ENCODE data around the gene CEP41. TPM values are rescaled to one million over a fixed set of nuclear protein-coding genes. Genes with fewer than 3 reads are reported as not detected.

The CEP41 gene
- total RNA-seq, 1 donor, result 9.8 TPM

GRCh38 chr7:130369110-130369711 is 71.6 kb downstream of the CEP41 start:
- Histone ChIP-seq H3K9me3 (ENCODE audit: low read depth, low read length) (no peaks in the 10 kb centered on the region), H3K4me2 (ENCODE audit: insufficient read depth, low read length) (peak overlapping the region; percentile 64), H3K36me3 (ENCODE audit: insufficient read depth, low read length) (no peaks in the 10 kb centered on the region), H3K79me2 (ENCODE audit: insufficient read depth, low read length) (no peaks in the 10 kb centered on the region), H2AFZ (ENCODE audit: low read length) (peak overlapping the region; percentile 39), H4K20me1 (ENCODE audit: insufficient read depth, low read length) (no peaks in the 10 kb centered on the region), H3K27ac (ENCODE audit: low read depth, low read length) (peak overlapping the region; percentile 80), H3K4me3 (ENCODE audit: insufficient read depth, low read length) (no peak overlapping the region), H3K27me3 (ENCODE audit: insufficient read depth, low read length) (no peaks in the 10 kb centered on the region), H3K4me1 (ENCODE audit: insufficient read depth, low read length) (peaks cover 69% of the 10 kb centered on the region)
- no peak for TF ChIP-seq CTCF (IDR thresholded peaks at IDR 0.05; ENCODE audit: extremely low read depth, low read depth, low read length)
- peak; percentile 87 for DNase-seq (ENCODE audit: insufficient read length, low spot score, missing footprints)

DNA sequence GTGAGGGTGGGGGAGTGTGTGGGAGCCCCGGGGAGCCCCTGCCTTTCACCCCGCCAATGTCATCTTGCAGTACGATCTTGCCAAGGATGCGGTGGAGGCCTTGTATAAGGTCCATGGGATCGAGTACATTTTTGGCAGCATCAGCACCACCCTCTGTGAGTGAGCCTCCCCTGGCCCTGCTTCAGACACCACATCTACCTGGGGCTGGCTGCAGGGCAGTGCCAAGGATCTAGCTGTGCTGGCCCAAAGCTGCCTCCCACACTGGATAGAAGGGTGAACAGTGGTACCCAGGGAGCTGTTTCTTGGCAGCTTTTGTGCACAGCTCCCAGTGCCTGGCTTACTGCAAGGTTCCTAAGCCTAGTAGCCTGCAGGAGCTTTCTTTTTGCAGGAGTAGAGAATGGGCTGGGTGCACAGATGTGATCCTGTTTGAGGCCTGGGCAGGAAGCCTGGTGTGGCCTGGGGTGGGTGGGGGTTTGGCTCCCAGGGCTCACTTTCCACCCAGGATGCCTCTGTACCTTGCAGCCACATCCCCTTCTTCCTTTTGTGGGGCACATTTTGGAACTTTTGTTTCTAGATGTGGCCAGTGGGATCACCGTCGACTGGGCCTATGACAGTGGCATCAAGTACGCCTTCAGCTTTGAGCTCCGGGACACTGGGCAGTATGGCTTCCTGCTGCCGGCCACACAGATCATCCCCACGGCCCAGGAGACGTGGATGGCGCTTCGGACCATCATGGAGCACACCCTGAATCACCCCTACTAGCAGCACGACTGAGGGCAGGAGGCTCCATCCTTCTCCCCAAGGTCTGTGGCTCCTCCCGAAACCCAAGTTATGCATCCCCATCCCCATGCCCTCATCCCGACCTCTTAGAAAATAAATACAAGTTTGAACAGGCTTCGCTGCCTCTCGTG is 72.7 kb downstream of the CEP41 start:
- DNase-seq (ENCODE audit: insufficient read length, low spot score, missing footprints), result no peak
- no peak overlapping the region for H3K4me2 ChIP-seq (ENCODE audit: insufficient read depth, low read length)
- H3K27ac ChIP-seq (ENCODE audit: low read depth, low read length), result no peak overlapping the region
- H3K36me3 ChIP-seq (ENCODE audit: insufficient read depth, low read length), result no peaks in the 10 kb centered on the region
- no peak for TF ChIP-seq CTCF (IDR thresholded peaks at IDR 0.05; ENCODE audit: extremely low read depth, low read depth, low read length)
- no peak overlapping the region for H3K4me3 ChIP-seq (ENCODE audit: insufficient read depth, low read length)
- H4K20me1 ChIP-seq (ENCODE audit: insufficient read depth, low read length), result no peaks in the 10 kb centered on the region
- H3K9me3 ChIP-seq (ENCODE audit: low read depth, low read length), result no peaks in the 10 kb centered on the region
- peaks cover 66% of the 10 kb centered on the region for H3K4me1 ChIP-seq (ENCODE audit: insufficient read depth, low read length)
- H2AFZ ChIP-seq (ENCODE audit: low read length), result no peak overlapping the region
- H3K27me3 ChIP-seq (ENCODE audit: insufficient read depth, low read length), result no peaks in the 10 kb centered on the region
- no peaks in the 10 kb centered on the region for H3K79me2 ChIP-seq (ENCODE audit: insufficient read depth, low read length)

DNA sequence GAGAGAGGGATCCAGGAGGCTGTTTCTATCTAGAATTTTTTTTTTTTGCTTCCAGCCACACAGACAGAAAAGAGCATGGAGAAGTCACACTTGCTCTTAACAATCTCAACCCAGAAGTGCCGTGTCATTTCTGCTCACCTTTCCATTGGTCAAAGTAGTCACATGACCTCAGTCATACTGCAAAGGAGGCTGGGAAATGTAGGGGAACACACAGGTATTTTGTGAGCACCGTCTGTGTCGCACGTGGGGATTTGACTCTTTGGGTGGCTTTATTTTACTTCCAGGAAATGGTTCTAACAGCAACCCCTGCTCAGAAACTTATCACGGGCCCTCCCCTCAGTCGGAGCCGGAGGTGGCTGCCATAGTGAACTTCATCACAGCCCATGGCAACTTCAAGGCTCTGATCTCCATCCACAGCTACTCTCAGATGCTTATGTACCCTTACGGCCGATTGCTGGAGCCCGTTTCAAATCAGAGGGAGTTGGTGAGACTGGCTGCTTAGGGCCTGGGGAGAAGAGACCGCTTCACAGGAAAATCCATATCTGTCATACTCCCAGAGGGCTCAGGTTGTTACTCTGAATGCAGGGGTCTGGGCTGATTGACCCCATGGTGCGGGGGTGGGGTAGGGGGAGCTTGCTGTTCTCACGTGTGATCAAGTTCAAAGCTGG is 73.6 kb downstream of the CEP41 start:
- Histone ChIP-seq H2AFZ (ENCODE audit: low read length) (no peak overlapping the region), H3K36me3 (ENCODE audit: insufficient read depth, low read length) (no peaks in the 10 kb centered on the region), H4K20me1 (ENCODE audit: insufficient read depth, low read length) (no peaks in the 10 kb centered on the region), H3K27me3 (ENCODE audit: insufficient read depth, low read length) (no peaks in the 10 kb centered on the region), H3K4me3 (ENCODE audit: insufficient read depth, low read length) (no peak overlapping the region), H3K4me2 (ENCODE audit: insufficient read depth, low read length) (no peak overlapping the region), H3K27ac (ENCODE audit: low read depth, low read length) (no peak overlapping the region), H3K79me2 (ENCODE audit: insufficient read depth, low read length) (no peaks in the 10 kb centered on the region), H3K9me3 (ENCODE audit: low read depth, low read length) (no peaks in the 10 kb centered on the region), H3K4me1 (ENCODE audit: insufficient read depth, low read length) (peaks cover 59% of the 10 kb centered on the region)
- TF ChIP-seq CTCF (IDR thresholded peaks at IDR 0.05; ENCODE audit: extremely low read depth, low read depth, low read length), result no peak
- DNase-seq (ENCODE audit: insufficient read length, low spot score, missing footprints), result peak; percentile 44

DNA sequence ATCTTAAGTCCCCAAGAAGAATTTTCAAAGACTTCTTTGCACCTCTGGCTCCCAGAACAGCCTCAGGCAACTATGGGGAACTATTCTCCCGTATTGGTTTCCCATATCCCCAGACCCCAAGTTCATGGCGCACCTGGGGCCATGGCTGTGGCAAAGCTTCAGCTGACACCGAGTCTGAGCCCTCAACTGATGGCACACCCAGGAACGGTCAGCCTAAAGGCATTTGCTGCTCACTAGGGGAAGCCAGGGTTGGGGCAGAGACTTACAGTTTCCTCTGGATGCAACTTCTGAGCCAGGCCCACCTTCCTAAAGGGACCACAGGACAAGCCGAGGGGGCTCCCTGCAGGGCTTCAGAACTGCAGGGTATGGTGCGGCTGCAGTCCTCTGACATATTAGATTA is 74.3 kb downstream of the CEP41 start:
- no peaks in the 10 kb centered on the region for H3K9me3 ChIP-seq (ENCODE audit: low read depth, low read length)
- H3K4me1 ChIP-seq (ENCODE audit: insufficient read depth, low read length), result peaks cover 57% of the 10 kb centered on the region
- no peak for TF ChIP-seq CTCF (IDR thresholded peaks at IDR 0.05; ENCODE audit: extremely low read depth, low read depth, low read length)
- H3K27ac ChIP-seq (ENCODE audit: low read depth, low read length), result peak overlapping the region; percentile 4
- H3K4me2 ChIP-seq (ENCODE audit: insufficient read depth, low read length), result peak overlapping the region; percentile 6
- peak; percentile 34 for DNase-seq (ENCODE audit: insufficient read length, low spot score, missing footprints)
- H3K36me3 ChIP-seq (ENCODE audit: insufficient read depth, low read length), result no peaks in the 10 kb centered on the region
- no peaks in the 10 kb centered on the region for H3K27me3 ChIP-seq (ENCODE audit: insufficient read depth, low read length)
- no peak overlapping the region for H2AFZ ChIP-seq (ENCODE audit: low read length)
- no peak overlapping the region for H3K4me3 ChIP-seq (ENCODE audit: insufficient read depth, low read length)
- H4K20me1 ChIP-seq (ENCODE audit: insufficient read depth, low read length), result no peaks in the 10 kb centered on the region
- H3K79me2 ChIP-seq (ENCODE audit: insufficient read depth, low read length), result no peaks in the 10 kb centered on the region
